Psoas muscle (tissue), 8 donors: ENCODE results near the gene SETD5. TPM values are rescaled to one million over a fixed set of nuclear protein-coding genes. Genes with fewer than 3 reads are reported as not detected.

ENCODE experiments used
- ATAC-seq, 4 donors: fragments of 200-7000 bp; cut with Tn5 transposase; one replicate each; pipeline ENCODE4 v1.9.1; 2020; ENCODE audit warnings: moderate library complexity in 3 of 4, mild to moderate bottlenecking in 2 of 4
- DNase-seq, 2 donors: peaks; one replicate each; pipeline ENCODE4 v3.0.0-alpha.2; 2020
- H3K27ac ChIP-seq: fragments of 200-600 bp; one replicate; pipeline ENCODE4 v1.8.0; 2022
- H3K27me3 ChIP-seq, 3 donors: fragments of 200-600 bp in 1 of 3; one replicate each; pipeline versions ENCODE4 v1.6.1 to v1.8.0; 2013 to 2022; ENCODE audit warnings: low read length in 2 of 3, mild to moderate bottlenecking in 2 of 3, moderate library complexity in 1 of 3; ENCODE audit not compliant: insufficient read depth in 3 of 3
- H3K36me3 ChIP-seq, 2 donors: fragments of 200-600 bp in 1 of 2; one replicate each; pipeline versions ENCODE4 v1.6.1 to v1.8.0; 2013 to 2022; ENCODE audit warnings: low read depth in 1 of 2, mild to moderate bottlenecking in 1 of 2, moderate library complexity in 1 of 2; ENCODE audit not compliant: insufficient read depth in 1 of 2
- H3K4me1 ChIP-seq: fragments of 200-600 bp; one replicate; pipeline ENCODE4 v1.8.0; 2022
- H3K4me3 ChIP-seq: fragments of 200-600 bp; one replicate; pipeline ENCODE4 v1.8.0; 2022; ENCODE audit warnings: mild to moderate bottlenecking
- H3K9me3 ChIP-seq: fragments of 200-600 bp; one replicate; pipeline ENCODE4 v1.8.0; 2022
- WGBS, 3 donors: extraction: QIAGEN DNeasy Blood & Tissue Kit; methylation state at CpG; one replicate each; pipeline versions ENCODE4 v1.1.6 to v1.1.7; 2013; 5-methylcytosine and 5-hydroxymethylcytosine counted together
- intact Hi-C, 2 donors: fragments of 100-400 bp; cut with DNase I; formaldehyde crosslinking; loops; one replicate each; pipeline versions ENCODE4 v1.11.0 to v1.14.2; 2022
- polyA plus RNA-seq, 3 donors: library from polyadenylated mRNA; stranded (reverse); fragments of 200-250 nt; gene quantifications; one replicate each; pipeline ENCODE4 v1.2.3, GENCODE V29; 2013
- total RNA-seq, 4 donors: library from RNA; stranded (reverse); fragmentation: NEBNext Ultra II Directional in 2 of 4; extraction: Animal tissue kit (Norgen Biotek cat#: 25700) in 2 of 4; gene quantifications; one replicate each; pipeline versions ENCODE4 v1.2.1 to v1.2.4, GENCODE V29; 2021 to 2023
- TF ChIP-seq, protein P1 (sequence below): fragments of 200-600 bp; IDR thresholded peaks from one replicate; pipeline ENCODE4 v1.8.0; 2022; ENCODE audit warnings: antibody characterized with exemption
- donor health status: healthy with polysubstance abuse.
- donor health status: DM: no; HTN: no; CAD: no; lungs with moderate emphysema.
- donor health status: Bipolar disorder and iron deficiency.
- donor health status: healthy.
- donor health status: DM: yes; HTN: yes; CAD: no.
- donor health status: DM: no; HTN: no; CAD: no.
- donor health status: DM: no; HTN: no; CAD: no.
- donor health status: DM: yes; HTN: yes; CAD: no.

Gene SETD5
- total and polyA plus RNA-seq, 7 donors: 12.8 to 69.3 (median 58.3) TPM

- TF ChIP-seq, protein P1, sequence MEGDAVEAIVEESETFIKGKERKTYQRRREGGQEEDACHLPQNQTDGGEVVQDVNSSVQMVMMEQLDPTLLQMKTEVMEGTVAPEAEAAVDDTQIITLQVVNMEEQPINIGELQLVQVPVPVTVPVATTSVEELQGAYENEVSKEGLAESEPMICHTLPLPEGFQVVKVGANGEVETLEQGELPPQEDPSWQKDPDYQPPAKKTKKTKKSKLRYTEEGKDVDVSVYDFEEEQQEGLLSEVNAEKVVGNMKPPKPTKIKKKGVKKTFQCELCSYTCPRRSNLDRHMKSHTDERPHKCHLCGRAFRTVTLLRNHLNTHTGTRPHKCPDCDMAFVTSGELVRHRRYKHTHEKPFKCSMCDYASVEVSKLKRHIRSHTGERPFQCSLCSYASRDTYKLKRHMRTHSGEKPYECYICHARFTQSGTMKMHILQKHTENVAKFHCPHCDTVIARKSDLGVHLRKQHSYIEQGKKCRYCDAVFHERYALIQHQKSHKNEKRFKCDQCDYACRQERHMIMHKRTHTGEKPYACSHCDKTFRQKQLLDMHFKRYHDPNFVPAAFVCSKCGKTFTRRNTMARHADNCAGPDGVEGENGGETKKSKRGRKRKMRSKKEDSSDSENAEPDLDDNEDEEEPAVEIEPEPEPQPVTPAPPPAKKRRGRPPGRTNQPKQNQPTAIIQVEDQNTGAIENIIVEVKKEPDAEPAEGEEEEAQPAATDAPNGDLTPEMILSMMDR: no peak
- Histone ChIP-seq H3K27ac (no peak overlapping the region), H3K4me3 (no peak overlapping the region), H3K36me3 (no peaks in the 10 kb centered on the region), H3K27me3 (peaks cover 0 to 26% (median 10%) of the 10 kb centered on the region in 3 donors), H3K4me1 (no peaks in the 10 kb centered on the region), H3K9me3 (no peaks in the 10 kb centered on the region)
- no peak for ATAC-seq
- intact Hi-C loops: no loop called here
- WGBS, 3 donors: 85 to 91% (median 90%) methylated on average over 8 of the region's 8 CpGs
- DNase-seq: no peak
Observed at GRCh38 chr3:9497821-9498565, 100.6 kb downstream of the SETD5 start.

DNA sequence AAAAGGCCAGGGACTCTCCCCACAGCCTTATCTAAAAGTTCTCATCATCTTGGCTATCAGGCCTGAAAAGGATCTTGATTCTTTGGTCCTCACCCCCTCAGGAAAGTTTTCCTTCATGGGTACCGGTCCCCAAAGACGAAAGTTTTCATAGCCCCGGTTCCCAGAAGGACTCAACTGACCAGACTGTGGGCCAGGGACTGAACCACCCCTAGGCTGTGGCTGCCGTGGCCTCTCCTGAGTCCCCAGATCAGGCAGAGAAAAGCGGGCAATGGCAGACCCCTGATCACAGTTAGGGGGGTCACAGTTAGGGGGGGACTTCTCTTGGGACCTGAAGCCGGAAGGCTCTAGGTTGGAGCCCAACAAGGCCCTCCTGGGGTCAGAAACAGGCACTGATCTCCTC is 101.4 kb downstream of the SETD5 start:
- Histone ChIP-seq H3K36me3 (no peaks in the 10 kb centered on the region), H3K4me3 (no peak overlapping the region), H3K9me3 (no peaks in the 10 kb centered on the region), H3K27me3 (peaks cover 0 to 26% (median 10%) of the 10 kb centered on the region in 3 donors), H3K4me1 (no peaks in the 10 kb centered on the region), H3K27ac (no peak overlapping the region)
- 69 to 80% (median 79%) methylated on average over 6 of the region's 6 CpGs for WGBS, 3 donors
- DNase-seq (no peak), ATAC-seq (no peak)
- TF ChIP-seq, protein P1: no peak
- intact Hi-C loops: no loop called here

GRCh38 chr3:9499455-9500107 is 102.2 kb downstream of the SETD5 start:
- H3K27ac ChIP-seq: no peak overlapping the region
- no peaks in the 10 kb centered on the region for H3K36me3 ChIP-seq
- 16 to 22% (median 19%) methylated on average over 18 to 19 of the region's 19 CpGs for WGBS, 3 donors
- no peaks in the 10 kb centered on the region for H3K9me3 ChIP-seq
- H3K4me1 ChIP-seq: no peaks in the 10 kb centered on the region
- peaks cover 0 to 26% (median 10%) of the 10 kb centered on the region in 3 donors for H3K27me3 ChIP-seq
- TF ChIP-seq, protein P1: no peak
- DNase-seq (no peak), ATAC-seq (no peak)
- intact Hi-C loops: no loop called here
- H3K4me3 ChIP-seq: no peak overlapping the region

DNA sequence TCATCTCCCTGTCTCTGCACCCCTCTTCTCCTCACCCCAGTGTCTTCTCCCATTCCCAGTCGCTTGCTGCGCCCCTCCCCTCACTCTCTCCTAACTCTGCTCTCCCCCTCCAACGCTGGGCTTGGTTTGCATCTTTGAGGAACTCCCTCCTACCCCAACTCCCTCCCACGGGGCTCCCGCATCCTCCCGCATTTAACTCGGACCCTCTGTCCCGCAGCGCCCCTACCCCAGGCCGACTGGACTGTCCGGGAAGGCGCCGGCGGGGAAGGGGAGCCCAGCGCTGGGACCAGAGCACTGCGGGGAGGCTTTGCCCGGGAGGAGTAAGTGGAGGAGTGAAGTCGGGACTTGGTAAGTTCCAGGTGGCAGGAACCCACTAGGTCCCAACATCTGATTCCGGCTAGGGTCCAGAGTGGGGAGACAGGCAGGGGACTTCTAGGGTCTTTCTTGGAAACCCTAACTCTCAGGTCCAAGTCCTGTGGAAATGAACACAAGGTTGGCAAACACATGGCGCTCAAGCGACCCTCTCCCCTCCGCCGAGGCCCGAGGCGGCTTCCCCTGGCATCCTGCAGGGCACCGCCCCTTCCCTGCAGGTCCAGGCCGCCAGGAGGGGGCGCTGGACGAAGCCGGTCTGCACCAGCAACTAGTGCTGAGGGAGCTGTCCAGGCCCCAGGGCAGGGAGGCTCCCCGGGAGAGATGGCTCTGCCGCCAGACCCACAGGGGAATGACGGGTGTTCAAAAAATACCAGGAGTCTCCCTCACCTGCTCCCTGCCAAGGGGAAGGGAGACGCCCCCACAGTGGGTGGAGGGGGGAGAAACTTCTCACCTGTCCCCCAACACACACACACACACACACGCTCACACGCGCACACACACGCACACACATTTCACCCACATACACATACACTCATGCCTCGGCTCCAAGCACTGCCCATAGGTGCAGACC is 103.0 kb downstream of the SETD5 start:
- H3K36me3 ChIP-seq: no peaks in the 10 kb centered on the region
- H3K27ac ChIP-seq: no peak overlapping the region
- H3K4me1 ChIP-seq: no peaks in the 10 kb centered on the region
- DNase-seq: peak; percentile 47 to 74
- H3K27me3 ChIP-seq: peaks cover 0 to 26% (median 10%) of the 10 kb centered on the region in 3 donors
- no peak overlapping the region for H3K4me3 ChIP-seq
- no peaks in the 10 kb centered on the region for H3K9me3 ChIP-seq
- intact Hi-C loops: no loop called here
- WGBS, 3 donors: 11 to 14% (median 13%) methylated on average over 39 of the region's 39 CpGs
- TF ChIP-seq, protein P1: peak; percentile 36
- ATAC-seq: peak; percentile 37 to 60 (median 52)
